ENCODE results near the gene CFAP57.
"Not testable (repeated sequence)": the region's sequence is repeated elsewhere in the genome, so short reads cannot be mapped to it uniquely, and the experiment has no call there.

Gene CFAP57

DNA sequence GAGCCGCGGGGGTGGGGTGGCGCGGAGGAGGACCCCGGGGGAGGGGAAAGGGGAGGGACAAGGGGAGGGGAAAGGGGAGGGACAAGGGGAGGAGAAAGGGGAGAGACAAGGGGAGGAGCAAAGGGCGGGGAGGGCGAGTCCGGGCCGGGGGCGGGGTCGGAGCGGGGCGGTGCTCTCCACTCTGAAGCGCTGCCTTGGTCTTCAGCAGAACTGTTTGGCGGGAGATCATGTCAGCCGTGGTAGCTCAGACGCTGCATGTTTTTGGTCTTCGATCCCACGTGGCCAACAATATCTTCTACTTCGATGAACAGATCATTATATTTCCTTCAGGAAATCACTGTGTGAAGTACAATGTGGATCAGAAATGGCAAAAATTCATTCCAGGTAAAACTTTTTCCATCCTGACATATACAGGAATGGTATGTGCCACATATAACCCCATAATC, 420 bp downstream of the CFAP57 start:
- peak; percentile 67 to 76 (median 74) for DNase-seq (ENCODE audit: low read depth in 3 of 3, low spot score in 1 of 3)

DNA sequence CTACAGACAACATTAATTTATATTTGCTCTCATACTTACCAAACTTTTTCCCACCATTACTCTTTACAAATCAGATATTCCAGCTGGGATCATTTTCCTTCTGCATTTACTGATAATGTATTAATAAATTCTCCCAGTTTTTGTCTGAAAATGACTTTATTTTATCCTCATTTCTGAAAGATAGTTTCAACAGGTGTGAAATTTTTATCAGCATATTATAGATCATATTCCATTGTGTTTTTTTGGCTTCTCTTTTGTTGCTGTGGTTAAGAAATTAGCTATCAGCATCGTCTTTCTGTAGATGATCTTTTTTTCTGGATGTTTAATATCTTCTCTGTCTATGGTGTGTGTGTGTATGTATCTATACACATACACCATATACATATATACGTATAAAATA, 2.7 kb downstream of the CFAP57 start:
- DNase-seq (ENCODE audit: low read depth in 3 of 3, low spot score in 1 of 3), result no peak

DNA sequence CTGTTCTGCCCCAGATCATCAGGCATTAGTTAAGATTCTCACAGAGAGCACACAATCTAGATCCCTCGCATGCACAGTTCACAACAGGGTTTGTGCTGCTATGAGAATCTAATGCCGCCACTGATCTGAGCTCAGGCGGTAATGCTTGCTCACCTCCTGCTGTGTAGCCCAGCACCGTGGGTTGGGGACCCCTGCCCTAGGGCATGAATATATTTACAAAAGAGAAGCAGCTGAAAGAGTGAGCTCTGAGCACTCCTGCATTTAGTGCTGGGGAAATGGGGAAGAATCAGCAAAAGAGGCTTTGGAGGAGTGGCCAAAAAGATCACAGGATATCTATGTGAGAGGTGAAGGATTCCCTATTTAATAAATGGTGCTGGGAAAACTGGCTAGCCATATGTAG, 5.6 kb downstream of the CFAP57 start:
- no peak for DNase-seq (ENCODE audit: low read depth in 3 of 3, low spot score in 1 of 3)

DNA sequence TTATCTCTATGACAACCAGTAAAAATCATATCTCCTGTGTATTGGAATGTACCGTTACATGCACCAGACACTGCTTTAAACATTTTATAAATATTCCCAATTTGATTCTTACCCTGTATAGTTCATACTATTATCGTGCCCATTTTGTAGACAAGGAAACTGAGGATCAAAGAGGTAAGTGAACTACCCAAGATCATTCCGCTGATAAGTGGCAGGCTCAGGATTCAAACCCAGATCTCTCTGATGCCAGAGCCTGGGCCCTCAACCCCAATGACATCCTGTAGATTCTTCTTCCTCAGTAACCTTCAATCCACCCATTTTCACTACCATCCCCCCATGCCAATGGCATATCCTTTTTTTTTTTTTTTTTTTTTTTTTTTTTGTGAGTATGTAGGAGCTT, 12.3 kb downstream of the CFAP57 start:
- no peak for DNase-seq (ENCODE audit: low read depth in 3 of 3, low spot score in 1 of 3)

DNA sequence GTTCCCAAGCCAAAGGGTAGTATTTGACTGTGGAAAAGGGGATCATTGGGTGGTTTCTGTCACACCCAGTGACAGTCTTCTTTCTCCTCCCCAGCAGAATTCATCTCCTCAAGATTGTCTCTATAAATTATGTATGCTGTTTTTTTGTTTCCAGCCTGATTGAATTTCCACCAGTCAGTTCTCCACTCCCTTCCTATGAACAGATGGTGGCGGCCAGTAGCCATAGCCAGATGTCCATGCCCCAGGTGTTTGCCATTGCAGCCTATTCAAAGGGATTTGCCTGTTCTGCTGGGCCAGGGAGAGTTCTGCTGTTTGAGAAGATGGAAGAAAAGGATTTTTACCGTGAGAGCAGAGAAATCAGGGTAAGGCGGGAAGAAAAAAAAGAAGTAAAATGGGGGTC, 12.9 kb downstream of the CFAP57 start:
- DNase-seq (ENCODE audit: low read depth in 3 of 3, low spot score in 1 of 3), result no peak

DNA sequence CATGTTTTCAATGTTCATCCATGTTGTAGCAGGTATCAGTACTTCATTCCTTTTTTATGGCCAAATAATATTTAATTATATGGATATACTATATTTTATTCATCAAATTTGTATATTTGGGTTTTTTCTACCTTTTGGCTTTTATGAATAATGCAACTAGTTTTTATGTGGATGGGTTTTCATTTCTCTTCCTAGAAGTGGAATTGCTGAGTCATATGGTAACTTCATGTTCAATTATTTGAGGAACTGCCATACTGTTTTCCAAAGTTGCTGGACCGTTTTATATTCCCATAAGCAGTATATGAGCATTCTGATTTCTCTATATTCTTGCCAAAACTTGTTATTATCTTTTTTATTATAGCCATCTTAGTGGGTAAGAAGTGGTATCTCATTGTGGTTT, 16.0 kb downstream of the CFAP57 start:
- DNase-seq (ENCODE audit: low read depth in 3 of 3, low spot score in 1 of 3), result no peak

DNA sequence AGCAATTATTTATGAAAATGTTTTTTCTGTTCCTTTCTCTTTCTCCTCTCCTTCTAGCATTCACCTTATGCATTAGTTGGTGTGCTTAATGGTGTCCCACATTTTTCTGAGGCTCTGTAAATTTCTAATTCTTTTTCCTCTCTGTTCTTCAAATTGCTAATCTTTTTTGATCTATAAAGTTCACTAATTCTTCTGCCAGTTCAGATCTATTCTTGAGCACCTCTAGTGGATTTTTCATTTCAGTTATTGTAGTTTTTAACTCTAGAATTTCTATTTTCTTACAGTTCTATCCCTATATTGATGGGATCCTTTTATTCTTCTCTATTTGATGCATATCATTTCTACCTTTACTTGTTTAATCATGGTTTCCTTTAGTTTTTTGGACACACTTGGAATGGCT, 22.4 kb downstream of the CFAP57 start:
- no peak for DNase-seq (ENCODE audit: low read depth in 3 of 3, low spot score in 1 of 3)

DNA sequence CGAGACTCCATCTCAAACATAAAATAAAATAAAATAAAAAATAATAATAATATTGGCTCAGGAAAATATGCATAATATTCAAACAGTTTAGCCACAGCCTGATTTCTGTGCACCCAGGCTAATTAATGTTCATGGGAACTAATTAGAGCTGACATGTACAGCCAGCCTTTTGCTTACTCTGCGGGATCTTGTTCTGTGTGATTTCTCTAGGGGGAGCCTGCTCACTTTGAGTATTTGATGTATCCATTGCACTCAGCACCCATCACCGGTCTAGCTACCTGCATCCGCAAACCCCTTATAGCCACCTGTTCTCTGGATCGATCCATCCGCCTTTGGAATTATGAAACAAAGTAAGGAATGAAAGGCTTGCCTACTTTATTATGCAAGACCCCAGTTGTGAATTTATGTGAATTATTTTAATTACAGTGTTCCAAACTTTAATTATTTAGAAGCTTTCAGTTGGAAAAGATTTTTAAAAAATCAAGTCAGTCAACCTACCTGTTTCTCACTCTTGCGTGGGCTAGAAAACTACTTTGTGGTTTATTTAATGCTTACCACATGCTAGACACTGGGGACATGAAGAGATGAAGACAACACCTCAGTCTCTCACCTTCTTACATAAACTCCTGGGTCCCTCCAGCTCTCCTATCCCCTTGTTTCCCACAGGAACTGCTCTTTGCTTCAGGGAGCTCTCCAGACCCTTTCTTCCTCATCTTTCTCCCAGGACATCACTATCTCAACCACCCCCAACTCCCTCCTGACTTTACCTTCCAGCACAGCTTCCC, 25.4 kb downstream of the CFAP57 start:
- DNase-seq (ENCODE audit: low read depth in 3 of 3, low spot score in 1 of 3), result no peak

DNA sequence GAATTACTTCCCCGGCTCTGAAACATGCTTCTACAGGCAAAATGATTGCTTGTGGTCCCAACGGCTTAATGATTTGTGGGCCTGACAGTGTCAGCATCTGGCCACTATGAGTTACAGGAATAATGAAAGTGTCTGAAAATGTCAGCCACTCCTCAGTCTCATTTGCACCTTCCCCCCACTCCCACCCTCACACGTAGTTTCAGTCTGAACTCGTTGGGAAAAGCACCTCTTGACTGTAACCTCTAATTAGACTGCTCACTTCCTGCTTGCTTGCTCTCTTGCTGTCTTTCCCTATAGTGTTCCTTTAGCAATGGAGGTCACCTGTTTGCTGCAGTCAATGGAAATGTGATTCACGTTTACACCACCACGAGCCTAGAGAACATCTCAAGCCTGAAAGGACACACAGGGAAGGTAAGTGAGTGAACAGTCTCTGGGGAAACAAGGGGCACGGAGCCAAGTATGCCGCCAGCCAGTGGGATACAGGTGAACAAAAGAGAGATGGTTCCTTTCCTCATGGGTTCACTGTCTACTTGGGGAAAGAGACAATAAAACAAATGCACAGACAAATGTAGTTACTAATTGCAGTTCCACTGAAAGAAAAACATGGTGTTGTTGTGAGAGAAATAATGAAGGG, 27.1 kb downstream of the CFAP57 start:
- DNase-seq (ENCODE audit: low read depth in 3 of 3, low spot score in 1 of 3), result no peak

DNA sequence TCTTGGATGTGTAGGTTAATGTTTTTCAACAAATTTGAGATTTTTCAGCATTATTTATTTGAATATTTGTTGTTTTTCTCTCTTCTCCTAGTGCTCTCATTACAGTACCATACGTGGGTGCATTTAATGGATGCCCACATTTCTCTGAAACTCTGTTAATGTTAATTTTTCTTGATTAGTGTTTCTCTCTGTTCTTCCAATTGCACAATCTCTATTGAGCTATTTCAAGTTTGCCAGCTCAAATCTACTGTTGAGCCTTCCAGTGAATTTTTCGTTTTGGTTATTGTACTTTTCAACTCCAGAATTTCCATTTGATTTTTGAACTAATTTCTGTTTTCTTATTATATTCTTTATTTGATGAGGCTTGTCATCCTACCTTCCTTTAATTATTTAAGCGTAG, 31.7 kb downstream of the CFAP57 start:
- DNase-seq (ENCODE audit: low read depth in 3 of 3, low spot score in 1 of 3), result no peak

DNA sequence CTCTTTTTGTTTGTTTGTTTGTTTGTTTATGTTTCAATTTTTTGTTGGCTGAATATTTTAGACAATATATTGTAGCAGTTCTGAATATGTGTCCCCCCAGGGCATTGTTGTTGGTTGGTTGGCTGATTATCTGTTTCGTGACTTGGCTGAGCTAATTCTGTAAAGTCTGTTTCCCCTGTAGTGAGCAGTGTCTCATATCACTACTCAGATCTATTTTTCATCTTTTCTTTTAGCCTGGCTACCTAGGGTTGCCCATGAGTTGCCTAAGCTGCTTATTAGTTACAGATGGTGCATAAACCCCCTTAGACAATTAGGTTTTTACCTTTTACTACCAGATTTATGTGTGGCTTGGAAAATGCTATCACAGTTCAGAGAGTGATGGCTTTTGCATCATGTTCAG, 32.3 kb downstream of the CFAP57 start:
- no peak for DNase-seq (ENCODE audit: low read depth in 3 of 3, low spot score in 1 of 3)

DNA sequence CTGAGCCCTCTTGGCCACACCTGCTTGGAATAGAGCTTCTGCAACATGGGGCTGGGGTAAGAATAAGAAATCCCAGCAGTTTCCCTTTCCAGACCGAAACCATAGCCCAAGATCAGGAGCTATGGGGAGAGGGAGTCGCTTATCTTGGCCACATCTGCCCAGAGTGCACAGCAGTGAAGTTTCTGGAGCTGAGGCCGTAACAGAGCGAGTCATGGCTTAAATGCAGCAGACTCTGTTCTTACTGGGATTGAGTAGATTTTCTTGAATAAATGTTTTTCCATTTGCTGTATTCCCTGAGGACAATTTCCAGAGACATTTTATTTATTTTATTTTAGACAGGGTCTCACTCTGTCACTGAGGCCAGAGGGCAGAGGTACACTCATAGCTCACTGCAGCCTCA, 33.5 kb downstream of the CFAP57 start:
- DNase-seq (ENCODE audit: low read depth in 3 of 3, low spot score in 1 of 3), result no peak

DNA sequence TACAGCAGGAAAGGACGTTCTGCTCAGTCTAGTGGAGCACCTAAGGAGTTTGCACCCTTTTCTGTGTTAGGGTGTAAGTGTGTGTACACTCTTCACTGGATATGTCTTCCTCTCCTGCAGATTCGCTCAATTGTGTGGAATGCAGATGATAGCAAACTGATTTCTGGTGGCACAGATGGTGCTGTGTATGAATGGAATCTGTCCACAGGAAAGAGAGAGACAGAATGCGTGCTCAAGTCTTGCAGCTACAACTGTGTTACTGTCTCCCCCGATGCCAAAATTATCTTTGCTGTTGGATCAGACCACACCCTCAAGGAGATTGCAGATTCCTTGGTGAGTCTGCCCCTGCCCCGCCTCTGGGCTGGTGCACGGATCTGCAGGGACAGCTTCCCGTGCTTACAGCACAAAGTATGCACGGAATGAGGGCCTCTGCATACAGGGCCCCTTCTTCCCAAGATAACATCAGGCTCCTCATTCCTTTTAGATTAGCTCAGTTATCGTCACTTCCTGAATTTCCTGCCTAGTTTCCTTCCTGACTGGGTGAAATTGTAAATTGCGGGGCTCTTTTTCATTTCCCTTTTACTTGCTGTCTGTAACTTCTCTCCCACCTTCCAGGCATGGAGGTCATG, 34.6 kb downstream of the CFAP57 start:
- no peak for DNase-seq (ENCODE audit: low read depth in 3 of 3, low spot score in 1 of 3)

DNA sequence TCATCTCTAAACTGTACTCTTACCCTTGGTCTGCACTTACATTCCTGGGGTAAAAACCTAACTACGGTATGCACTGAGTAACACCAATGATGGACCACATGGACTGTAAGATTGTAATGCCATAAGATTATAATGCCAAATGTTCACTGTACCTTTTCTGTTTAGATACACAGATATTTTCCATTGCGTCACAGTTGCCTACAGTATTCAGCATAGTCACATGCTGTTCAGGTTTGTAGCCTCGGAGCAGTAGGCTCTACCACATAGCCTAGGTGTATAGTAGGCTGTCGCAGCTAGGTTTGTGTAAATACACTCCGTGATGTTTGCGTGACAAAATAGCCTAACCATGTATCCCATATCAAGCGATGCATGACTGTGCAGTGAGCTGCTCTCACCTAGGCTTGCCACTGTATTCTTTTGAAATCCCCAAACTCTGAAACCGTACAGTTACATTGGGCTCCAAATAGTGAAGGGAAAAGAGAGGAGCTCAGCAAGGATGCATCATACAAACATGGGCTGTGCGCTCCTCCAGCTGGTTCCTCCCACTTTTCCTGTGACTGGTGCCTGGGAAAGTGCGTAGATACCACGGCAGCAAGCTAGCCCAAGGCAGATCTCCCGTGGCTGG, 35.2 kb downstream of the CFAP57 start:
- DNase-seq (ENCODE audit: low read depth in 3 of 3, low spot score in 1 of 3), result no peak

DNA sequence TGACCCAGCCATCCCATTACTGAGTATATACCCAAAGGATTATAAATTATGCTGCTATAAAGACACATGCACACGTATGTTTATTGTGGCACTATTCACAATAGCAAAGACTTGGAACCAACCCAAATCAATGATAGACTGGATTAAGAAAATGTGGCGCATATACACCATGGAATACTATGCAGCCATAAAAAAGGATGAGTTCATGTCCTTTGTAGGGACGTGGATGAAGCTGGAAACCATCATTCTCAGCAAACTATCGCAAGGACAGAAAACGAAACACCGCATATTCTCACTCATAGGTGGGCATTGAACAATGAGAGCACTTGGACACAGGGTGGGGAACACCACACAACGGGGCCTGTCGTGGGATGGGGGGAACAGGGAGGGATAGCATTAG, 36.1 kb downstream of the CFAP57 start:
- not testable (repeated sequence) for DNase-seq (ENCODE audit: low read depth in 3 of 3, low spot score in 1 of 3)

DNA sequence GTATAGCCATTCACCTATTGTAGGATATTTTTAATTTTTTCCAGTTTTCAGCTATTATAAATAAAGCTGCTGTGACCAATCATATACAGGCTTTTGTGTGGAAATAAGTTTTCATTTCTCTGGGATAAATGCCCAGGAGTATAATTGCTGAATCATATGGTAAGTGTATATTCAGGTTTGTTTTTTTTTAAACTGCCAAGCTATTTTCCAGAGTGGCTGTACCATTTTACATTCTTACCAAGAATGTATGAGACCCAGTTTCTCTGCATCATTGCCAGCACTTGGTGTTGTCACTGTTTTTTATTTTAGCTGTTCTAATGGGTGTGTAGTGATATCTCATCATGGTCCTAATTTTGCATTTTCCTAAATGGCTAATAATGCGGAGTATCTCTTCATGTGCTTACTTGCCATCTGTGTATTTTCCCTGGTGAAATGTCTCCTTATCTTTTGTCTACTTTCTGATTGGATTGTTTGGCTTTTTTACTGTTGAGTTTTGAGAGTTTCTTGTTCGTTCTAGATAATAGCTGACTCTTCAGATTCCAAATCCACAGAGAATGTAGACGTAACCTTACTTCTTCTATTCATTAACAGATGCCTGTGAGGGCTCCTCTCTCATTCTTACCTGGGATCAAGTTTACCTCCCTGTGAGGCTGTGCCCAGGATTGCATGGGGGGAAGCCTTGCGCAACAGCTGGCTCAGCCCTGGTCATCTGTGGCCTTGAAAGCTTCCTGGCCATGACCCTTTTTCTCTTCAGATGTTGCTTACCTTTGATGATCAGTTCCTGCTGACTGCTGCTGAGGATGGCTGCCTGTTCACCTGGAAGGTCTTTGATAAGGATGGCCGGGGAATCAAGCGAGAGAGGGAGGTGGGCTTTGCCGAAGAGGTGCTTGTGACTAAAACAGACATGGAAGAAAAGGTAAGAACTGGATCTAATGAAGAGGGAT, 42.6 kb downstream of the CFAP57 start:
- DNase-seq (ENCODE audit: low read depth in 3 of 3, low spot score in 1 of 3), result no peak

DNA sequence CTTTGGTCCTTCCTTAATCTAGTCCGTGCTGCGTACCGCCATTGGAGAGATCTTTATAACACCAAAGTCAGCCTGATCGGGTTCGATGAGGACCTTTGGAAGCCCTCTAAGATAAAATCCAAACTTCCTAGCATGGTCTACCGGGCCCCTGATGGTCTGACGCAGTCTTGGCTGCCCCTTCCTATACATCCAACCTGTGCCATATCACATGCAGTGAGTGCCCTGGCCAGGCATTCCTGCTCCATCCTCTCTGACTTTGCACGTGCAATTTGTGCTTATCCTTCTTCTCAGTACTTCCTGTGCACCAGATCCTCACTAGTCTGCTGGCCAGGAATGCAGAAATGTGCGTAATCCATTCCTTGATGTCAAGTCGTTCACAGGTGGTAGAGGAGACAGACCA, 45.6 kb downstream of the CFAP57 start:
- no peak for DNase-seq (ENCODE audit: low read depth in 3 of 3, low spot score in 1 of 3)

DNA sequence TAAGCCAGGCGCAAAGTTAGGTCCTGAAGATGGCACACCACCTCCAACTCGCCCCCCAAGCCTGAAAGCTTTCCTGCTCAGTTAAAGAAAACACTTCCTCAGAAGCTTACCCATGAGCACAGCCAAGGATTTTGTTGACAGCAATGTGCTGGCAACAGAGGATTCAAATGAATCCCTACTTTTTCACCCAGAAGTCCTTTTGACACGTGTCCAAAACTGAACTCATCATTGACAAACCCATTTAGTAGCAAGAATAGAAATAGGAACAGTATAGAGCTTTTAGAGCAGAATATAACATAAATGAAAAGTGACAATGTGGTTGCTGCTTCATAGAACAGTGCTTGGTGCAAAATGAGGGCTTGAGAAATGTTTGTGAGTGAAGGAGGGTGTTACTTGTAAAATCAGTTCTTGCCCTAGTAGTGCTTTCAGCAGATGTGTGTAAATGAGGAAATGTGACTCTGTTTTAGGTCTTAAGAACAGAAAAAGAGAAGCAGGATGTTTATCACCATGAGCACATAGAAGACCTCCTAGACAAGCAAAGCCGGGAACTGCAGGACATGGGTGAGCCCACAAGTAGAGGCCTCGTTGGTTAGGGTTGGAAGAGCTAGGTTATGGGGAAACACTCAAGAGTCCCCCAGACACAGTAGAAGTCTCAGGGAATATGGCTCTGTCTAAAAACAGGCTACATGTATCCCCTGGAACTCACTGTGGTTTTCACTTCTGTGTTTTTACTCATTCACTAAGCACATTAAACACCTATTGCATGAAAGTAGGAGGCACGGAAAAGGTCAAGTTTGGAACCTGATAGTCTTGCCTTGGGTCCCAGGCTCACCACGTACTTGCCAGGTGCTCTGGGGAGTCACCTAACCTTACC, 49.0 kb downstream of the CFAP57 start:
- no peak for DNase-seq (ENCODE audit: low read depth in 3 of 3, low spot score in 1 of 3)

DNA sequence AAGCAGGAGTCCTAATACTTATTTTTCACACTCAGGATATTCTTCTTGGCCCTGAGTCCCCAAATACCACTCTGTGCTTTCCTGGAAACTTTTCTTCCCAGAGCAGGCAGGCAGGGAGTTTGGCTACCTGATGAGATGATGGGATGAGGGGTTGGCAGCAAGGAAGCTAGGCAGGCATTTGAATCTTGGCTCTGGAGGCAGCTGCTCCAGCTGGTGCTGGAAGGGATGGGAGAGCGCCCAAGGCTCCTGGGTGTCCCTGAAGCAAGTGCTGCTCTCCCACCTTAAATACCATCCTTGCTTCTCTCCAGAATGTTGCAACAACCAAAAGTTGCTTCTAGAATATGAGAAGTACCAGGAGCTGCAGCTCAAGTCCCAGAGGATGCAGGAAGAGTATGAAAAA, 49.7 kb downstream of the CFAP57 start:
- no peak for DNase-seq (ENCODE audit: low read depth in 3 of 3, low spot score in 1 of 3)

DNA sequence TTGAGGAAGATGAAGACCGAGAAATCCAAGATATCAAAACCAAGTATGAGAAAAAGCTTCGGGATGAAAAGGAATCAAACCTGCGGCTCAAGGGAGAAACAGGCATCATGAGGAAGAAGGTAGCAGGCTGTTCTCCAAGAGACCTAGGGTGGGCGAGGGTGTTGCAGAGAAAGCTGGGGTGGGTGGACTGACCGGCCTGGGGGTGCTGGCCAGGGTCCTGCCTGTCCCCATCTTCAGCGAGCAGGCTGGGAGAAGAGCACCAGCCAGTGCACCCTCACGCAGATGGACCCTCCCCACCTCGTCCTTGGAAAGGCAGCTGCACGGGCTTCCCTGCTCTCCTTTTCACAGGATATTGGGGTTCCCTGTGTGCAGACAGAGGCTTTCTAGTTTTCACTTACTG, 50.7 kb downstream of the CFAP57 start:
- no peak for DNase-seq (ENCODE audit: low read depth in 3 of 3, low spot score in 1 of 3)
